A549 treated with AZD9567 at 1 μM for 4 hours (cell line): Measurements from ENCODE around the gene ZNF786. TPM values are rescaled to one million over a fixed set of nuclear protein-coding genes. Genes with fewer than 3 reads are reported as not detected.

Experiments
- total RNA-seq: library from RNA; stranded (reverse); fragments of 200-300 nt; extraction: Qiagen RNA extraction; gene quantifications from 5 replicates; pipeline ENCODE4 v1.2.3, GENCODE V29; 2022; ENCODE audit not compliant: insufficient read depth

The ZNF786 gene
- total RNA-seq: 6.8 to 7.7 TPM (median 7.1 TPM) in 5 replicates

GRCh38 chr7:149090397-149091195, at the start of gene ZNF786:
Gene ZNF786, minus strand, starts transcription at chr7:149090718. Its CDS starts 78 bp downstream, at chr7:149090640.

GRCh38 chr7:149125863-149126661, 35.5 kb upstream of the ZNF786 start, which contains the start of gene ZNF425:
Gene ZNF425, minus strand, starts transcription at chr7:149126324. Its CDS starts 111 bp downstream, at chr7:149126213.

GRCh38 chr7:149028346-149029109, 62.0 kb downstream of the ZNF786 start, which contains the start of gene PDIA4:
Gene PDIA4, minus strand, starts transcription at chr7:149028505. Its CDS starts 97 bp downstream, at chr7:149028408.

Other genes with a start within 250 kb of the ZNF786 start
- gene EZH2, start 206.4 kb downstream of the ZNF786 start, total RNA-seq: 21.5 to 28.5 TPM (median 23.7 TPM) in 5 replicates
- 162 to 178 TPM (median 175 TPM) in 5 replicates for gene PDIA4, start 62.2 kb downstream of the ZNF786 start, total RNA-seq
- 1.7 to 9.6 TPM (median 1.9 TPM) in 5 replicates for gene ZNF425, start 35.6 kb upstream of the ZNF786 start, total RNA-seq
- 8.8 to 12.1 TPM (median 10.0 TPM) in 5 replicates for gene ZNF398, start 56.7 kb upstream of the ZNF786 start, total RNA-seq
- gene ZNF282, start 104.8 kb upstream of the ZNF786 start, total RNA-seq: 20.6 to 25.8 TPM (median 24.4 TPM) in 5 replicates
- 10.1 to 11.8 TPM (median 11.3 TPM) in 5 replicates for gene ZNF212, start 148.9 kb upstream of the ZNF786 start, total RNA-seq
- 3.6 to 6.5 TPM (median 6.0 TPM) in 5 replicates for gene ZNF783, start 171.5 kb upstream of the ZNF786 start, total RNA-seq